Transverse colon (tissue), 4 donors: Measurements from ENCODE around the gene SPTA1. TPM values are rescaled to one million over a fixed set of nuclear protein-coding genes. Genes with fewer than 3 reads are reported as not detected.

Experiments
- DNase-seq: peaks from one replicate; pipeline ENCODE4 v3.0.0-alpha.2; 2019
- H3K27ac ChIP-seq, 4 donors: fragments of 200-600 bp; sonication (generic); 2 replicates each; pipeline ENCODE4 v1.5.1; 2016 to 2018; ENCODE audit warnings: inconsistent platforms in 4 of 4
- H3K27me3 ChIP-seq: fragments of 200-600 bp; sonication (generic); 2 replicates; pipeline ENCODE4 v1.5.1; 2017; ENCODE audit warnings: inconsistent platforms
- H3K36me3 ChIP-seq, 4 donors: fragments of 200-600 bp; sonication (generic); 2 replicates each; pipeline ENCODE4 v1.5.1; 2017 to 2019; ENCODE audit warnings: inconsistent platforms in 4 of 4
- H3K4me1 ChIP-seq, 4 donors: fragments of 200-600 bp; sonication (generic); 2 replicates each; pipeline ENCODE4 v1.5.1; 2017 to 2020; ENCODE audit warnings: inconsistent platforms in 4 of 4
- H3K4me3 ChIP-seq, 4 donors: fragments of 200-600 bp; sonication (generic); 1 replicate in 1 of 4; 2 replicates in 3 of 4; pipeline versions ENCODE4 v1.5.1 to v1.6.1; 2017 to 2019; ENCODE audit warnings: inconsistent platforms in 4 of 4
- H3K9me3 ChIP-seq, 2 donors: fragments of 200-600 bp; sonication (generic); 2 replicates each; pipeline ENCODE4 v1.5.1; 2017 to 2019; ENCODE audit warnings: inconsistent platforms in 2 of 2
- EP300 ChIP-seq: sonication (generic); formaldehyde crosslinking; IDR thresholded peaks from one replicate; pipeline ENCODE4 v1.6.1; 2017; ENCODE audit warnings: antibody characterized with exemption, low read depth
- POLR2A ChIP-seq: fragments of 450-650 bp; IDR thresholded peaks from one replicate; pipeline ENCODE4 v1.6.1; 2016; ENCODE audit warnings: antibody characterized with exemption, mild to moderate bottlenecking, moderate library complexity
- POLR2AphosphoS5 ChIP-seq, 3 donors: sonication (generic); formaldehyde crosslinking; IDR thresholded peaks; one replicate each; pipeline ENCODE4 v1.6.1; 2016; ENCODE audit warnings: antibody characterized with exemption in 3 of 3
- WGBS, 2 donors: methylation state at CpG; one replicate each; pipeline ENCODE4 v1.1.5; 2018; ENCODE audit warnings: low coverage in 1 of 2; 5-methylcytosine and 5-hydroxymethylcytosine counted together
- in situ Hi-C, 4 donors: fragments of 200-750 bp; cut with MboI; loops; one replicate each; pipeline versions ENCODE4 v1.15.0 to v1.15.1; 2017; ENCODE audit warnings: low sequenced_read_pairs in 3 of 4, low pct_ligation_motif_present in 1 of 4, low pct_unique_long_range_greater_than_20kb in 1 of 4
- intact Hi-C: fragments of 100-400 bp; cut with DNase I; formaldehyde crosslinking; loops from one replicate; pipeline ENCODE4 v1.15.1; 2023; ENCODE audit warnings: low total_unique reads
- total RNA-seq, 4 donors: library from RNA; depleted of rRNA; stranded (reverse); fragments of >200 nt; gene quantifications; one replicate each; pipeline ENCODE4 v1.1.0, GENCODE V29; 2016
- TF ChIP-seq, protein P1 (sequence below), 5 experiments: fragments of 200-600 bp in 3 of 5; fragments of 450-650 bp in 2 of 5; sonication (generic) in 3 of 5; IDR thresholded peaks; 1 replicate in 2 of 5; 2 replicates in 3 of 5; pipeline ENCODE4 v1.5.1; 2016 to 2017; ENCODE audit warnings: antibody characterized with exemption in 5 of 5, inconsistent platforms in 3 of 5, mild to moderate bottlenecking in 2 of 5, moderate library complexity in 1 of 5

Gene SPTA1
- total RNA-seq, 4 donors from 2014 or later, result under 0.01 TPM; not detected in 3

DNA sequence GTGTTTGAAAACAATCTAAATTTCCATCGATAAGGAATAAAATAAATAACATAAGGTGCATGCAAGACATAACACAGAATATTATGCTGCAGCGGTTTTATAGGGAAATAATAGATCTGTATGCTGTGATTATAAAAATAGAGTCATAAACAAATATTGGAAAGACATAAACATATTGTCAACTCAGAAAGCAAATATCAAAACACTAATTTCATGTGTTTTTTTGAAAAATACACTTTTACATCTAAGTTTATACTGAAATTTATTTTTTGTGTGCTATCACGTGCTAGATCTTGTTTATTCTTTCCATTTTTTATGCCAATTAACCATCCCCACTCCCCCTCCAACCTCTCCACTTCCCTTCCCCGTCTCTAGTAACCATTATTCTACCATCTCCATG, 24.6 kb upstream of the SPTA1 start:
- no peak overlapping the region for H3K4me3 ChIP-seq

DNA sequence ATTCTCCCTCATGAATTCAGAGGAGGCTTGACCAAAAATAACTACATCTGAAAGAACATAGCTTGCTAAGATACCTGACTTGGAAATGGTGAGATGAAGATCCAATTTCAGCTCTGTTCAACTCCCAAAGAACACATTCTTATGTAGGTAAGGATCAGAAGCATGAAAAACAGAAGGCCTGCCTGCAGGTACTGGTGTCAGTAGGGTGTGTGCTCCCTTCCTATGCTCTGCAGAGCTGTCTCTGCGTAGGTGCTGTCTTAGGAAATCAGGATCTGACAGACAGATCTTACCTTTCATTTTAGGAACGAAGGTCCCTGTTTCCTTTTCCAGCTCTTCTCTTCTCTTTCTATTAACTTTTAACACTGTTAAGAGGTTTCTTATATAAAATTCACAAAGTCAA, 19.6 kb upstream of the SPTA1 start:
- WGBS, 2 donors, result 58 to 68% methylated on average over 2 of the region's 2 CpGs
- DNase-seq, result no peak
- Histone ChIP-seq H3K4me3 (no peak overlapping the region), H3K9me3 (no peaks in the 10 kb centered on the region), H3K27me3 (no peaks in the 10 kb centered on the region), H3K4me1 (no peaks in the 10 kb centered on the region), H3K36me3 (no peaks in the 10 kb centered on the region), H3K27ac (no peak overlapping the region)
- TF ChIP-seq POLR2AphosphoS5 (IDR thresholded peaks at IDR 0.05) (no peak), POLR2A (no peak), EP300 (no peak)
- TF ChIP-seq, protein P1, sequence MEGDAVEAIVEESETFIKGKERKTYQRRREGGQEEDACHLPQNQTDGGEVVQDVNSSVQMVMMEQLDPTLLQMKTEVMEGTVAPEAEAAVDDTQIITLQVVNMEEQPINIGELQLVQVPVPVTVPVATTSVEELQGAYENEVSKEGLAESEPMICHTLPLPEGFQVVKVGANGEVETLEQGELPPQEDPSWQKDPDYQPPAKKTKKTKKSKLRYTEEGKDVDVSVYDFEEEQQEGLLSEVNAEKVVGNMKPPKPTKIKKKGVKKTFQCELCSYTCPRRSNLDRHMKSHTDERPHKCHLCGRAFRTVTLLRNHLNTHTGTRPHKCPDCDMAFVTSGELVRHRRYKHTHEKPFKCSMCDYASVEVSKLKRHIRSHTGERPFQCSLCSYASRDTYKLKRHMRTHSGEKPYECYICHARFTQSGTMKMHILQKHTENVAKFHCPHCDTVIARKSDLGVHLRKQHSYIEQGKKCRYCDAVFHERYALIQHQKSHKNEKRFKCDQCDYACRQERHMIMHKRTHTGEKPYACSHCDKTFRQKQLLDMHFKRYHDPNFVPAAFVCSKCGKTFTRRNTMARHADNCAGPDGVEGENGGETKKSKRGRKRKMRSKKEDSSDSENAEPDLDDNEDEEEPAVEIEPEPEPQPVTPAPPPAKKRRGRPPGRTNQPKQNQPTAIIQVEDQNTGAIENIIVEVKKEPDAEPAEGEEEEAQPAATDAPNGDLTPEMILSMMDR (IDR thresholded peaks at IDR 0.05), result no peak
- intact Hi-C loops, result no loop called here
- in situ Hi-C loops, result no loop called here

More for the DNA sequence above, 24.6 kb upstream of the SPTA1 start:
- Histone ChIP-seq H3K36me3 (no peaks in the 10 kb centered on the region), H3K27ac (no peak overlapping the region), H3K4me1 (no peaks in the 10 kb centered on the region), H3K27me3 (no peaks in the 10 kb centered on the region), H3K9me3 (no peaks in the 10 kb centered on the region)
- in situ Hi-C loops, result no loop called here
- intact Hi-C loops, result no loop called here
- TF ChIP-seq, protein P1 (IDR thresholded peaks at IDR 0.05), result no peak
- TF ChIP-seq EP300 (no peak), POLR2A (no peak), POLR2AphosphoS5 (IDR thresholded peaks at IDR 0.05) (no peak)
- WGBS, 2 donors, result 54 to 59% methylated on average over 4 of the region's 4 CpGs
- no peak for DNase-seq

DNA sequence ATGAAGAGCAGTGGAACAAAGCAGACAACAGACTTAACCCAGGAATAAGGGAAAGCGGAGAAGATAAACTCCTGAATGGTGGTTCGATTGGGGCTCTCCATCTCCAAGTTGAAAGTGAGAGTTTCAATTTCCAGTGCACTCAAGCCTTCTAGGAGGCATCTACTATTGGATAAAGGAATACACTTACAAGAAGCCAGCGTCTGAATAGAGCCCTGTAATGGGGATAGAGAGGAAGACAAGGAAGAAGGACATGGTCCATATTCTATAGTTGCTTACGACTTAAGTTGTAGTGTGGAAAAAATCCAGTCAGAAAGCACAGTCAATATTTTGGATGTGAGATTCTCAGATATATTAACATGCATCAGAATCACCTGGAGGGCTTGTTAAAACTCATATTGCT, 14.0 kb upstream of the SPTA1 start, which contains the start of gene OR6K2:
Gene OR6K2, minus strand, starts transcription at position 101 of the 400 bp plus-strand sequence. Its CDS starts 0 bp downstream, at position 101.
- intact Hi-C loops, result no loop called here
- in situ Hi-C loops, result no loop called here
- TF ChIP-seq POLR2AphosphoS5 (IDR thresholded peaks at IDR 0.05), result no peak
- no peak for TF ChIP-seq POLR2A
- TF ChIP-seq, protein P1 (IDR thresholded peaks at IDR 0.05), result no peak

DNA sequence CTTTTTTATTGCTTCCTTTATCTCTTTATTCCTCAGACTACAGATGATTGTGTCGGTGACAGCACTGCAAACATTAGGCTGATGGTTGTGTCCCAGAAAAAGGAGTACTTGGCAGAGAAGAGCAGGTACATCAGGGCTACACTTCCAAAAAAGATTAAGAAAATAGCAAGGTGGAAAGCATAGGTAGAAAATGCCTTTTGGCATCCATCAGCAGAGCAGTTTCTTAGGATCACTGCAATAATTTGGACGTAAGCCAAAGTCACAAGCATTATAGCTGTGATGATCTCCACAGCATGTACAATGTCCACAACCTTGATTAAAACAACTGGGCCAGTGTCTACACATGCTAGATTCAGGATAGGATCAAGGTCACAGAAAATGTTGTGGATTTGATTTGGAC, 8.1 kb upstream of the SPTA1 start:
- in situ Hi-C loops, result no loop called here
- 74 to 100% methylated on average over 1 to 2 of the region's 2 CpGs for WGBS, 2 donors
- Histone ChIP-seq H3K4me1 (no peaks in the 10 kb centered on the region), H3K9me3 (no peaks in the 10 kb centered on the region), H3K4me3 (no peak overlapping the region), H3K36me3 (no peaks in the 10 kb centered on the region), H3K27me3 (no peaks in the 10 kb centered on the region), H3K27ac (no peak overlapping the region)
- TF ChIP-seq POLR2AphosphoS5 (IDR thresholded peaks at IDR 0.05) (no peak), EP300 (no peak), POLR2A (no peak)
- TF ChIP-seq, protein P1 (IDR thresholded peaks at IDR 0.05), result no peak
- DNase-seq, result no peak
- intact Hi-C loops, result no loop called here

More for the DNA sequence above, 14.0 kb upstream of the SPTA1 start, which contains the start of gene OR6K2:
- no peak within 1 kb of the TSS for H3K27ac ChIP-seq
- H3K4me1 ChIP-seq, result no peaks in the 10 kb centered on the region
- no peak for DNase-seq
- H3K36me3 ChIP-seq, result no peaks in the 10 kb centered on the region
- H3K27me3 ChIP-seq, result no peaks in the 10 kb centered on the region
- no peak within 1 kb of the TSS for H3K4me3 ChIP-seq
- H3K9me3 ChIP-seq, result no peaks in the 10 kb centered on the region
- 81 to 85% methylated on average over 4 of the region's 4 CpGs for WGBS, 2 donors
